Right renal cortex interstitium (tissue), 3 donors: Measurements from ENCODE around the gene ZBP1. TPM values are rescaled to one million over a fixed set of nuclear protein-coding genes. Genes with fewer than 3 reads are reported as not detected.

Source experiments
- DNase-seq, 3 donors: peaks; one replicate each; pipeline ENCODE4 v3.0.0-alpha.2; 2013; ENCODE audit warnings: low read depth in 3 of 3, low spot score in 2 of 3
- polyA plus RNA-seq, 3 donors: library from polyadenylated mRNA; unstranded; fragments of 120-200 nt; gene quantifications; one replicate each; pipeline ENCODE4 v1.2.1, GENCODE V29; 2013; ENCODE audit not compliant: insufficient read length in 3 of 3

Gene ZBP1, protein sequence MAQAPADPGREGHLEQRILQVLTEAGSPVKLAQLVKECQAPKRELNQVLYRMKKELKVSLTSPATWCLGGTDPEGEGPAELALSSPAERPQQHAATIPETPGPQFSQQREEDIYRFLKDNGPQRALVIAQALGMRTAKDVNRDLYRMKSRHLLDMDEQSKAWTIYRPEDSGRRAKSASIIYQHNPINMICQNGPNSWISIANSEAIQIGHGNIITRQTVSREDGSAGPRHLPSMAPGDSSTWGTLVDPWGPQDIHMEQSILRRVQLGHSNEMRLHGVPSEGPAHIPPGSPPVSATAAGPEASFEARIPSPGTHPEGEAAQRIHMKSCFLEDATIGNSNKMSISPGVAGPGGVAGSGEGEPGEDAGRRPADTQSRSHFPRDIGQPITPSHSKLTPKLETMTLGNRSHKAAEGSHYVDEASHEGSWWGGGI
- polyA plus RNA-seq: under 1 TPM in 2 of 3 donors, not detected in 1; 0.06 to 0.21 TPM

DNA sequence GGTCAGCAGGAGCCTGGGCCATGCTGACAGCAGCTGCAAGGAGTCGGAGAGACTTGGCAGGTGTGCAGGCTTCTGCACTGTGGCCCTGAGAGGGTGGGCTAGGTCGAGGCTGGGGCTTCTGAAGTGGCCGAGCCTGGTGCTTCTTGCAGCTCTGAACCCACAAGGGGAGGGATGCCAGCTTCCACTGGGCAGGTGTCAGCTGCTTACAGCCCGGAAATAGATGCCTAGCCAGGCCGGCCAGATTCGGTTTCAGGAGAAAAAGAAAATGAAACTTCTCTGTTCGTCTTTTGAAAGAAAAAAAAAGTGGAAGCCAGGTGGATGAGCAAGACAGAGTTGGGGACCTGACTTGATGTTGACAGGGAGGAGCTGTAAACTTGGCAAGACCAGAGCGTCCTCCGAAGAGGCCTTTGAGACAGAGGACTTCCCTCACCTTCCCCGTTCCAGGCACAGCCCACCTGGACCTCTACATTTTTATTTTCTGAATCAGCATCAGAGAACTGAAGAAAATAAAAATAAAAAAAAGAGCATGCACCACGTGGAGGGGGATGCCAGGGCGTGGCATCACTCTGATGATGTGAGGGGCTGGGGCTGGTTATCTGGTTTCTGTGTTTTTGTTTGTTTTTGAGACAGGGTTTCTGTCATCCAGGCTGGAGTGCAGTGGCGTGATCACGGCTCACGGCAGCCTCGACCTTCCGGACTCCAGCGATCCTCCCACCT lies at the start of gene ZBP1:
Gene ZBP1, minus strand, starts transcription at position 153 of the 717 bp plus-strand sequence. Its CDS starts 131 bp downstream, at position 22.
- DNase-seq: no peak

DNA sequence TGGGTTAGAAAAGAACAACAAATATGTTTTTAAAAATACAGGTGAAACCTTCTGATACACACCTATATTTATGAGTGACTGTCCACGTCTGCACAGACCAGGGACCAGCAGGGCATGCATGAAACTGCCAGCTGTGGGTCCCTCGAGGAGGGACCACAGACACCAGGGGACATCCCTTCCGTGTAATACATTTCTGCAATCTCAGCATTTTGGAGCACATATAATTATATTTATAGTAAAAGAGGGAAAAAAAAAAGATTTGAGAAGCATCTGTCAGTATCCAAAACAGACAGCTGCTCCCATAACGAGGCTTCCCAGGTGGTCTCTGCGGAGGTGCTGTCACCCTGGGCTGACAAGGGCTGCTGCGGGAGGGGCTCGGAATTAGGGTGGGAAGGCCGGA lies 49.4 kb upstream of the ZBP1 start:
- DNase-seq: no peak

DNA sequence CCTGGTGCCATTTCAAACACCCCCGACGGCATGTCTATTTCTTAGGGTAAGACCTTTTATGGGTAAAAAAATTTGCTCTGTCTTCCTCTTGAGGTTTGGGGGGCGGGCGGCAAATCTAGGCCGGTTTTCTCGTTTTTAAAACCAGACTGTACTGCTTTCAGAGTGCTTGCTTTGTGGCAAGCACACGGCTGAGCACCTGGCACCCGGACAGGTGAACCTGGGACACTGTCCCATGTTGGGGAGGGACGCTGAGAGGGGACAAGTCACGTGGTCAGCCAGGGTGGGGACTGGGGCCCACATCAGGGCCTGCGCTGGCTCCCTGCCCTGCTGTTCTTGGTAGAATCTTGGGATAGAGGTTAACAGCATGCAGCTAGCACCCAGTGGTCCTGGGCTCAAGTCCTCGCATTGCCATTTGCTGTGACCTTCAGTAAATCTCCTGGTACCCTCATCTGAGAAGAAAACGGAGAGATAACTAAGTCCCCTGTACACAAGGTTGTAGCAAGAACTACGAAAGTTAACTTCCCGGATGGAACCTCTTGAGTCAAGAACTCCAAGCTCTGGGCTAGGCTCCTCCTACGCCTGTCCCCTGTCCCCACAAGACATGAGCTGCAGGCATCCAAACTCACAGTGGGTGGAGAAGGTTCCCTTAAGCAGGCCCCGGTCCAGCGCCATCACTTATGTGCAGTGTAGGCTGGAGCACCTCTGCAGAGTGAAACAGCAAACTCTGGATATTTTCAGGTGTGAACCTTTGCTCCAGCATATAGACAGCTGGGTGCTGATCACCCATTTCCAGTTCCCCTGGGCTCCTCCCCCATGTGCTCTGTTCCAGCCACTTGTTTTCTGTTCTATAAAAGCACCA lies 47.9 kb upstream of the ZBP1 start:
- no peak for DNase-seq

DNA sequence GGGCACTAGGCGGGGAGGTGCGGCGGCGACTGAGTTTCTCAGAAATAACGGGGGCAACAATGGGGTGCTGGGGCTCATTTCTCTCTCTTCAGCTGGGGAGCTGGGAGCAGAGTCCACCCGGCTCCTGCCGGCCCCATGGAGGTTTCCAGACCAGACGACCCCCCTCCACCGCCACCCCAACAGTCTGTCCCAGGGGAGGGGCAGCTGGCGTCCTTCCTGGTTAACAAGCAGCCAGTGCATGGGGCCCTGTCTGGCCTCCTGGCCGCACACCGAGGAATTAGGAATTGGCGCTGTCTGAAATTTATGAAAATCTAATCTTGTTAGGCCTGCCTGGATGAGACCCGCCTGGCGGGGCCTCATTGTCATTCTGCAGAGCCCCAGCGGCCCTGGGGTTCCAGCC lies 47.2 kb upstream of the ZBP1 start:
- no peak for DNase-seq

DNA sequence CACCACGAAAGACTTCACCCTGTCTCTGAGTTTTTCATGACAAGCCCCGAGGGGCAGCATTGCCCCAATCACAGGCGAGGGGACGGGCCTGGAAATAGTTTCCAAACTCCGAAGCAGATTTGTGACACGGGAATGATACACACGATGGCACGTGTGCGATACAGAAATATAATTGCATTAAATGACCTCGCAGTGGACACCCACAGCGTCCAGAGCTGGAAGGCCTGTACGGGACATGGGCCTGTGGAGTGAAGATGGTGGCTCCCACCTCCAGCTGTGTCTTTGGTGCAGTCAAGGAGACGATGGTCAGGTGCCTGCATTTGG lies 46.6 kb upstream of the ZBP1 start:
- DNase-seq: no peak

DNA sequence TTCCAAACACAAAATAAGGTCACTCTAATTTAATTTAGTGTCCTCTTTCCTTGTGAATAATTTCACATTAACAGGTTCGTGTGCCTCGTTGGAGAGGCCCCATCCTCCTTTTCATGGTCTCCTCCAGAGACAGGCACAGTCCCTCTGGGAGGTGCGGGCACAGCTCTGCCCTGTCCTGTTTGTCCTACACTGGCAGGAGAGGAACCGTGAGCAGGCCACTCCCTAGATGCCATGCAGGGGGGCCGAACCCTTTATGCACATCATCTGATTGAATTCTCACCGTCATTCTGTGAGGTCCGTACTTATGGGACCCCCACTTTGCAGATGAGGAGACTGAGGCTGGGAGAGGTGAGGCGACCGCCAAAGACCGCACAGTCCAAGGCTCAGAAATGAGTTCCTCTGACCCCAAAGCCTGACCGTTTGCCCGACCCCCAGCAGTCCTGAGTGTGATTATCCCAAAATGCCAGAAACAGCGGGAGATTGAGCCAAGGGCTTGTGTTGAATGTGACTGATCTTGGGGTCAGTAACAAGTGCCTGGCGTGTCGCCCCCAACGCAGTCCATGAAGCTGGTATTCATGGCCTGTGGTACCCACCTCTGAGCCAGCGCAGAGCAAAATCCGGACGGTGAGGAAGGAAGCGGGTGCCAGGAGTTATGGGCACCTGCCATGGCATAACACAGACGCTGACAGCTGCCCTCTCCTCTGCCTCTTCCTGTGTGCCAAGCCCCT lies 46.0 kb upstream of the ZBP1 start:
- DNase-seq: no peak

DNA sequence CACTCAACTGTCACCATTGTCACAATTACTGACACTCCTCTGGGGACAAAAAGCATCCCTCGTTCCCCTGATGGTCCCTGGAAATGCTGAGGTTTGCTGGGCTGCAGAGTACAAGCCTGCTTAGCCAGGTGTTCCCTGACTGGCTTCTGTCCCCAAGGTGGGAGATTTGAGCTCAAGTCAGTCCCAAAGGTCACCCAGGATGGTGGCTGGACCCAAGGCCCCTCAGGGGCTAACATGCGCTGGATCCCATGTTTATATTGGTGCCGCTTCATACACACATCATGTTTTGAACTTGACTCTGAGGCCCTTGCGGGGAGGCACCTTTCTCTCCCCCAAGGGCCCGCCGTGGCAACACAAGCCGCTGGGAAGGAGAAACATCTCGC lies 45.4 kb upstream of the ZBP1 start:
- no peak for DNase-seq

DNA sequence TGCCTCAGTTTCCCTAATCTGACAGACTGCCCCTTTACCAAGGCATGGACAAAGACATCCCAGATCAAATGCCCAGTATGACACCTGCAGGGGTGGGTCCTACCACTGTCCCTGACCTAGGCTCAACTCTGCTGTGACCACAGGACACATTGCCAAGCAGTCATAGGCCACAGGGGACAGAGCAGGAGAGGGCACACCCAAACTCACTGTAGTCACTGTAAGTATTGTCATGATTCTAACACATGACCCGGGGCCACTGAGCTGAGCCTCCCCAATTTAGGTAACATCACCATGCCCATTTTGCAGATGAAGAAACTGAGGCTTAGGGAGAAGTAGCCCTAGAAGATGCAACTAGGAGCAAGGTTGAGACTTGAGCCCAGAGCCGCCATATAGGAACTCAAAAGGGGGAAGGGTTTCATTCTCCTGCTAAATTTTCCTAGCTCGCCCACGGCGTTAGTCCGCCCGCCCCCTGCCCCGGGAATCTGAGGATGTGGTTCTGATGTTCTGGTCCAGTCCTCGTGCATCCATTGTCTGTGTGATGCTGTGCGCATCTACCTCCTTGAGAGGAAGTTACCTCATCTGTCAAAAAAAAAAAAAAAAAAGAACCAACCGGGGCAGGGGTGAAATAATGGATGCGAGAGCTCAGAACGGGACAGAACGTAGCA lies 44.8 kb upstream of the ZBP1 start:
- DNase-seq: no peak

DNA sequence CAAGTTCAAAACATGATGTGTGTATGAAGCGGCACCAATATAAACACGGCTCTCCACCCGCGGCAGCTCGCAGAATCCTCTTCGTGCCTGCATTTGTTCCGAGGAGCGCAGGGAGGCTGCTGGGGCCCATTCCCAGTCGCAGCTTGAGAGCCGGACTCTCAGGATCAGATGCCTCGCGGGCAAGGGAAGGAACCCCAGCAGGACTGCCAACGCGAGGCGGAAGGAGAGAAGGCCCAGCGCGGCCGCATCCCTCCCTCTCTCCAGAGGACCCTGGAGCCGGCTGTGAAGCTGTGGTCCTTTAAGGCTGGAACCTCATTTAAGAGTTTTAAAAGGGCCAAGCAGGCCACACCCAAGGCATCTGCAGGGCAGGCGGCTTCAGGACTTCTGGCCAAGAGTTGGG lies 44.2 kb upstream of the ZBP1 start:
- no peak for DNase-seq

DNA sequence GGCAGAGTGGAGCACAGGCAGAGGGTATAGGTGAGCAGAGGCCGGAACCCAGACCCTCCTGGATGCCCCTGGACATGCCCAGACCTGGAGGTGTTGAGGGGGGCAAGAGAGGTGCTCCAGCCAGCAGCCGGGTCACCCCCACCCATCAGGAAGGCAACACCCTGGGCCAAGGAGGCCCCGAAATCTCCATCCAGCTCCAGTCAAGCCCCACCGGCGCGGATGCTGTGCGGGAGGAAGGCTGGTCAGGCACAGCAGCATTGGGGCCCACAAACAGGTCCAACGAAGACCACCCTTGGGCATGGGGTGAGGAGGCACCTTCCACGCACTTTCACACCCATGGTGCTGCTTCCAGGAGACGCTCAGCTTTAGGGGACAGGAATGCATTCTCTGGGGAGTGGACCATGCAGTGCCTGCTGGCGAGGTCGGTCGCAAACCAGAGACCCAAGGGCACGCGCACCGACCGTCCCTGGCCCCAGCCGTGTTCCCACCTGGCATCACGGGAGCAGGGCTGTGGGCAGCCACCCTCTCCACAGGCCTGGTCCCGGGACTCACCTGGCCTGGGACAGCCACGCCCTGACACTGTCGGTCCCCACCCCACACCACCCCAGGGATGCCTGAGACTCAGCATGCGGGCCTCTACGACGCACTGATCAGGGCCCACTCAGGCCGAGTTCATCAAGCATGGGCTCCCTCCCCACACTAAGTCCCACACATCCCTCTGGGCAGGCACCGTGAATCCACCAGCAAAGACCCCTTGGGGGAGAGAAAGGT lies 43.6 kb upstream of the ZBP1 start:
- no peak for DNase-seq

DNA sequence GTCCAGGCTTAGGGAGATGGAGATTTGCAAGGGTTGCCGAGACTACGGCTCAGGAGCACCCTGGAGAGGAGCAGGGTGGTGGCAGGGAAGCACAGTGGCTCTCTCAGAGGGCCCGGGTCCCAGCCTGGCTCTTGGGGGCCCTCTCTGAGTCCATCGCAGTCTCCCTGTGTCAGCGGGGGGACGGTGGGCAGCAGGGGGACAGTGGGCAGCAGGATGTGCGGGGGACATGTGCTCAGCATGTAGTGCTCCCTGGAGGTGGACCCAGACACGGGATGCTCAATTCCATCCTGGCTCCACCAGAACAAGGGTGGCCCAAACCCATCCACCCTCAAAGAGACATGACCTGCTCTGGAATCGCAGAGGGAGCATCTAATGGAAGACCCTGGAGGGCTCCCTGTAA lies 43.0 kb upstream of the ZBP1 start:
- DNase-seq: no peak

DNA sequence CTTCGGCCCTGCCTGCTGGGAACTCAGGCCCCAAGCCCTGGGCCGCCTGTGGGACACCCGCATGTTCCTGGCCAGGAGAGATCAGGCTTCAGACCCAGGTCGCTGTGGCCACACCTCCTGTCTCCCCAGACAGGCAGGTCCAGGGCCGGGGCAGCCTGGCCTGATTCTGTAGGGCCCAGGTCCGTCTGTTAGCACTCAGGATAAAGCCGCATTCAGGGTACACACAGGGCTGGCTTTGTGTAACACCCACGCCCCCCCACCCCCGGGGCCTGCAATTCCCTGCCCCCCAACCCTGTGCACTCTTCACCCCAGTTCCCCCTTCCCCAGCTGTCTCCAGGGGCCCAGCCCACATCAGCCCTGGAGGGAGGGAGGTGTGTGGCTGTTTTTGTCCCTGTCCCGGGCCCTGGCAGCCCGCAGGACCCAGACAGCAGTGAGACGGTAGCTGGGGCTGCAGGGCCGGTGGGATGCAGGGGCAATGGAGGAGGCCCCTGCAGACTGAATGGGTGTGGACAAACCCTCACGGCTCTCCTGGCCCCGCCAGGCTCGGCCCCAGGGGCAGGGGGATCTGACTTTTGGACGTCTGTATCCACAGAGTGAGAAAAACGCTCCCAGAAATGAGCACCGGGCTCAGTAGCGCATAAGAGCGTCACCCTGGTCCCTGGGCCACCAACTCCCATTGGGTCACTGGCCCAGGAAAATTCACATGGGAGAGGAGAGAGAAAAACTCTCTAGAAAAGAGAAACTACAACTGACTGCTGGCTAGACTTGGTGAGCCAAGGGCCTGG lies 42.4 kb upstream of the ZBP1 start:
- no peak for DNase-seq

DNA sequence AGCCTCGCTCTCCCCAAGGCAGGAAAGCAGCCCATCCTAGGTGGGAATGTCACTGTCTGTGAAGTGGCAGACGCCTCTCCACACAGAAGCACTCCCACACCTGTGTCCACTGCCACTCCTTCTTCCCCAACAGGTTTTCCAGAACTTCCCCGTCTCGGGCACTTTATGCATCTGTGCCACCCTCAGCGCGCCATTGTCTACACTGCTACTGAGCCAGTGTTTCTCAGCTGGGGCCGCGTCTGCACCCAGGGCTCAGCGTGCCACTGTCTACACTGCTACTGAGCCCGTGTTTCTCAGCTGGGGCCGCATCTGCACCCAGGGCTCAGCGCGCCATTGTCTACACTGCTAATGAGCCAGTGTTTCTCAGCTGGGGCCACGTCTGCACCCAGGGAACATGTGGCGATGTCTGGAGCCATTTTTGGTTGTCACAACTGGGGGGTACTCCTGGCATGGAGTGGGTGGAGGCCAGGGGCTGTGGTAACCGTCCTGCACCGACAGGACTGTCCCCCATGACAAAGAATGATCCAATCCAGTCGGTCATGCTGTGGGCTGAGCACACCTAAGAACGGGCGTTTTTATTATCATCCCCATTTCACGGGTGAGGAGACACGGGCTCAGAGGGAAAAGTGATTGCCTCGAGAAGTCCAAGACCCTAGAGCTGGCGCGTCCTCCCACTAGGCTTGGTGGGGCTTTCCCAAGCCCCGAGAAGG lies 41.7 kb upstream of the ZBP1 start:
- DNase-seq: no peak

DNA sequence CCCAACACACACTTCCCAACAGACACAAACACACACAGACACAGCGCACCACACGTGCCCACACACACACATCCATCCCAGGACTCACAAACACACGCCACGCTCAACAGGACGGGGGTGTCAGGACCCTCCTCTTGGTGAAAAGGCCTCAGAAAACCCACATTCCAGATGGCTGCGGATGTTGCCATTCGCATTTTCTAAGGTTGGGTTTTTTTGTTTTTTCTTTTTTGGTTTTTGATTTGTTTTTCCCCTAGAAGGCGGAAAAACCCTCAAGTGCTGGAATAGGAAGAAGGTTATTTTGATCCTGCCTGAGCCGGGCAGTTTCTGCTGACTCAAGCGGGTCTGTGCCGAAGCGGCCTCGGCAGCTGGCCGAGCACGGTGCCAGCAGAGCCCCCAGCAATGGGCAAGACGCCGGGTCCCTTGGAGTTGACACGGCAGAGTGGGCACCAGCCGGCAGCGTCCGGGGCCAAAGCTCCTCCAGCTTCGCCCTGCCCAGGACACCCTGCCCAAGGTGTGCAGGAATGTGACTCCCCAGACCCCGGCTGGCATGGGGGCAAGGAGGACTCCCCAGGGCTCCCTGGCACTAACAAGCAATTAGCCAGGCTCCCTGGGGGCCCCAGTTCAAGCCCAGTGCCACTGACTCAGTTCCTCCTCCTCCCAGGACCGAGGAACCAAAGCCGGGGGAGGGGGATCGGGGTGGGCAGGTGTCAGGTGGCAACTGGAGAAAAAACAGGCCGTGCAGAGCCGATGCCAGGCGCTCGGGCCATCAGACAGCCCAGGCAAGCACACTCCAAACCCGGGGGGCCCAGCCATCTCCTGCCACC lies 40.9 kb upstream of the ZBP1 start:
- no peak for DNase-seq

DNA sequence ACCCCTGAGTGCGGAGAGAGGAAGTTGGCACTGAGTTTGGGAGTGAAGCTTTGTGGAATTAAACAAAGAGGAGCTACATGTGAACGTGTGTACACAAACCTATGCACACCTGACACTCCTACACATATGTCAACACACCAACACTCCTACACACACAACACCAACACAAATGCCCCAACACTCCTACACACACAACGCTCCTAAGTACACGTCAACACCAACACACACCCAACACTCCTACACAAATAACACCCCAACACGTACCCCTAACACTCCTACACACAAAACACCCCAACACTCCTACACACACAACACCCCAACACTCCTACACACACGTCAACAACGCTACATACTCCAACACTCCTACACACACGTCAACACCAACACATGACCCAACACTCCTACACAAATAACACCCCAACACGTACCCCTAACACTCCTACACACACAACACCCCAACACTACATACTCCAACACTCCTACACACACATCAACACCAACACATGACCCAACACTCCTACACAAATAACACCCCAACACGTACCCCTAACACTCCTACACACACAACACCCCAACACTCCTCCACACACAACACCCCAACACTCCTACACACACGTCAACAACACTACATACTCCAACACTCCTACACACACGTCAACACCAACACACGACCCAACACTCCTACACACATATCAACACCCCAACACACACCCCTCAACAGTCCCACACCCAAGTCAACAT lies 40.1 kb upstream of the ZBP1 start:
- DNase-seq: no peak

DNA sequence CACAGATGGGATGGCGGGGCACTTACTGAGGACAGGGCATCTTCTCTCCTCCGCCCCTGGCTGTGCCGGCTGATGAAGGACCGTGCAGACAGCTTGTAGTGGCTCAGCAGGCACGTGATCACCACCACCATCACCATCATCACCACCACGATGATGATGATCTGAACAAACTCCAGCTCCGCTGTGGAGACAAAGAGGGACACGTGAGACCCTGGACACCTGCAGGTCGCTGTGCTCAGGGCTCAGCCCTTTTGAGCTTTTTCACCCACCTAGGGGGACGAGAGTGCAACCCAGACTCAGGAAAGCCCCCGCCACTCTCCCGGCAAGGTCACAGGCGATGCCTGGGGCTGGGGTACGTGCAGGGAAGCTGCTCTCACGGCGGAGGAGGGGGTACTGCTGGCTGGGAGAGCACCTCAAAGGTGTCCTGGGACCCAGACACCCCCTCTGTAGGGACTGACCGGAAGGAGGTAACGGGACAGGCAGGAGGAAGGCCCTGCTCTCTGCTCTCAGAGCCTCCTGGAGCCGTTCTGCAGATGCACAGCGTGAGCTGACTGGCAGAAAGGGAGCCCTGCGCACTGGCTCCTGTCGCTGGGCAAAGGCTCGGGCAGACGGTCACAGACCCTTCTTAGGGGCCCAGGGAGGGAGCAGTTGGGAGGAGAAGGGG lies 39.4 kb upstream of the ZBP1 start:
- no peak for DNase-seq
